ENCODE measurements around the gene DIAPH2.

DIAPH2 gene

GRCh38 chrX:97498093-97498492 lies 813.5 kb downstream of the DIAPH2 start:
- no peak for TF ChIP-seq CTCF (IDR thresholded peaks at IDR 0.05)
- H3K4me3 ChIP-seq: no peak overlapping the region
- no peak overlapping the region for H3K27ac ChIP-seq
- no peaks in the 10 kb centered on the region for H3K4me1 ChIP-seq
- H3K27me3 ChIP-seq: no peaks in the 10 kb centered on the region
- DNase-seq: no peak
- peaks cover 0 to 5% (median 0%) of the 10 kb centered on the region in 3 donors for H3K9me3 ChIP-seq
- H3K36me3 ChIP-seq: no peaks in the 10 kb centered on the region
- intact Hi-C loops (cut with DNase I; ENCODE audit: low total_unique reads): no loop called here

GRCh38 chrX:97504431-97504830 lies 819.8 kb downstream of the DIAPH2 start:
- no peak for DNase-seq
- H3K4me3 ChIP-seq: no peak overlapping the region
- no peak for TF ChIP-seq CTCF (IDR thresholded peaks at IDR 0.05)
- no peaks in the 10 kb centered on the region for H3K27me3 ChIP-seq
- H3K27ac ChIP-seq: no peak overlapping the region
- intact Hi-C loops (cut with DNase I; ENCODE audit: low total_unique reads): no loop called here
- no peaks in the 10 kb centered on the region for H3K4me1 ChIP-seq
- peaks cover 0 to 5% (median 0%) of the 10 kb centered on the region in 3 donors for H3K9me3 ChIP-seq
- no peaks in the 10 kb centered on the region for H3K36me3 ChIP-seq

GRCh38 chrX:97517763-97518162 lies 833.1 kb downstream of the DIAPH2 start:
- H3K27me3 ChIP-seq: no peaks in the 10 kb centered on the region
- H3K27ac ChIP-seq: no peak overlapping the region
- no peak overlapping the region for H3K4me3 ChIP-seq
- TF ChIP-seq CTCF (IDR thresholded peaks at IDR 0.05): no peak
- H3K4me1 ChIP-seq: no peaks in the 10 kb centered on the region
- intact Hi-C loops (cut with DNase I; ENCODE audit: low total_unique reads): no loop called here
- H3K36me3 ChIP-seq: no peaks in the 10 kb centered on the region
- no peak for DNase-seq
- no peaks in the 10 kb centered on the region for H3K9me3 ChIP-seq

GRCh38 chrX:97522307-97522706 lies 837.7 kb downstream of the DIAPH2 start:
- intact Hi-C loops (cut with DNase I; ENCODE audit: low total_unique reads): no loop called here
- no peak for TF ChIP-seq CTCF (IDR thresholded peaks at IDR 0.05)
- no peaks in the 10 kb centered on the region for H3K27me3 ChIP-seq
- no peak overlapping the region for H3K27ac ChIP-seq
- no peak overlapping the region for H3K4me3 ChIP-seq
- no peaks in the 10 kb centered on the region for H3K9me3 ChIP-seq
- H3K36me3 ChIP-seq: no peaks in the 10 kb centered on the region
- no peak for DNase-seq
- H3K4me1 ChIP-seq: no peaks in the 10 kb centered on the region

- TF ChIP-seq CTCF (IDR thresholded peaks at IDR 0.05): no peak
- no peak overlapping the region for H3K27ac ChIP-seq
- H3K9me3 ChIP-seq: peaks cover 0 to 5% (median 0%) of the 10 kb centered on the region in 3 donors
- intact Hi-C loops (cut with DNase I; ENCODE audit: low total_unique reads): no loop called here
- H3K4me1 ChIP-seq: no peaks in the 10 kb centered on the region
- no peak for DNase-seq
- H3K4me3 ChIP-seq: no peak overlapping the region
- H3K36me3 ChIP-seq: no peaks in the 10 kb centered on the region
- no peaks in the 10 kb centered on the region for H3K27me3 ChIP-seq
These were observed 839.7 kb downstream of the DIAPH2 start for GRCh38 chrX:97524340-97524739.

- Histone ChIP-seq H3K27ac (no peak overlapping the region), H3K36me3 (no peaks in the 10 kb centered on the region), H3K27me3 (no peaks in the 10 kb centered on the region), H3K4me3 (no peak overlapping the region), H3K9me3 (peaks cover 0 to 10% (median 5%) of the 10 kb centered on the region in 3 donors), H3K4me1 (no peaks in the 10 kb centered on the region)
- DNase-seq: no peak
- TF ChIP-seq CTCF (IDR thresholded peaks at IDR 0.05): no peak
- intact Hi-C loops (cut with DNase I; ENCODE audit: low total_unique reads): no loop called here
These were observed 840.4 kb downstream of the DIAPH2 start for GRCh38 chrX:97524997-97525396.
